OCI-LY7 (cell line): ENCODE results near the gene CLCF1. TPM values are rescaled to one million over a fixed set of nuclear protein-coding genes. Genes with fewer than 3 reads are reported as not detected.

Experiments
- BruUV-seq: library from RNA; stranded (reverse); fragments of 400-500 nt; replicated peaks from 2 replicates; lab custom pipeline; 2021; lab: Mats Ljungman, UMichigan
- CTCF ChIA-PET: fragments of 300-600 bp; sonication (Branson Sonifier 250); formaldehyde crosslinking; loops from one replicate; lab custom pipeline; 2022; ENCODE audit warnings: antibody characterized with exemption; ENCODE audit not compliant: unreplicated experiment; lab: Charles Lee
- POLR2A ChIA-PET: fragments of 300-600 bp; sonication (Branson Sonifier 250); formaldehyde crosslinking; loops from one replicate; lab custom pipeline; 2022; ENCODE audit warnings: antibody characterized with exemption; lab: Charles Lee
- DNase-seq: peaks from one replicate; pipeline ENCODE4 v3.0.0-alpha.2; 2015; ENCODE audit warnings: low spot score
- H2AFZ ChIP-seq: fragments of 200-600 bp; sonication (generic), shearing (Covaris generic); 2 replicates; pipeline ENCODE4 v1.6.1; 2014; ENCODE audit warnings: mild to moderate bottlenecking, antibody characterized with exemption, low read length, moderate library complexity
- H3K27ac ChIP-seq: fragments of 200-600 bp; sonication (generic); 2 replicates; pipeline ENCODE4 v1.5.1; 2014; ENCODE audit warnings: mixed run types, low read depth, mild to moderate bottlenecking, moderate library complexity, low read length, inconsistent platforms; ENCODE audit not compliant: poor library complexity, severe bottlenecking
- H3K36me3 ChIP-seq: fragments of 200-600 bp; sonication (generic); 2 replicates; pipeline ENCODE4 v1.6.1; 2014; ENCODE audit warnings: mild to moderate bottlenecking, antibody characterized with exemption, low read length, moderate library complexity, mixed read lengths; ENCODE audit not compliant: insufficient read depth
- H3K4me1 ChIP-seq: fragments of 200-600 bp; sonication (generic); 2 replicates; pipeline ENCODE4 v1.5.1; 2014; ENCODE audit warnings: mild to moderate bottlenecking, low read length; ENCODE audit not compliant: insufficient read depth, poor library complexity, severe bottlenecking
- H3K4me2 ChIP-seq: fragments of 200-600 bp; sonication (generic); 2 replicates; pipeline ENCODE4 v1.6.1; 2014; ENCODE audit warnings: mild to moderate bottlenecking, low read length
- H3K4me3 ChIP-seq: fragments of 200-600 bp; sonication (generic); 2 replicates; pipeline ENCODE4 v1.5.1; 2014; ENCODE audit warnings: mild to moderate bottlenecking, low read depth, low read length; ENCODE audit not compliant: poor library complexity, severe bottlenecking
- H3K79me2 ChIP-seq: fragments of 200-600 bp; sonication (generic); 2 replicates; pipeline ENCODE4 v1.6.1; 2016; ENCODE audit warnings: low read depth, mild to moderate bottlenecking, low read length, moderate library complexity, mixed read lengths; ENCODE audit not compliant: insufficient read depth
- H3K9me2 ChIP-seq: fragments of 200-600 bp; sonication (generic); 2 replicates; pipeline ENCODE4 v1.6.1; 2016; ENCODE audit warnings: mild to moderate bottlenecking, low read length, mixed read lengths; ENCODE audit not compliant: insufficient read depth
- H3K9me3 ChIP-seq: fragments of 200-600 bp; sonication (generic); 2 replicates; pipeline ENCODE4 v1.6.1; 2014; ENCODE audit warnings: mild to moderate bottlenecking, mixed run types, low read length, mixed read lengths
- H4K20me1 ChIP-seq: fragments of 200-600 bp; sonication (generic); 2 replicates; pipeline ENCODE4 v1.6.1; 2014; ENCODE audit warnings: mild to moderate bottlenecking, antibody characterized with exemption, low read length, moderate library complexity, mixed read lengths; ENCODE audit not compliant: insufficient read depth
- CTCF ChIP-seq: fragments of 200-600 bp; sonication (generic); conservative IDR thresholded peaks from 2 replicates; pipeline ENCODE4 v1.5.1; 2014; ENCODE audit warnings: mild to moderate bottlenecking, antibody characterized with exemption, low read length, moderate library complexity, mixed read lengths
- EZH2phosphoT487 ChIP-seq: fragments of 200-600 bp; sonication (generic); IDR thresholded peaks from 2 replicates; pipeline ENCODE4 v1.6.1; 2018; ENCODE audit warnings: low read depth, borderline replicate concordance, mild to moderate bottlenecking, mixed run types, antibody characterized with exemption, low read length, moderate library complexity, mixed read lengths
- intact Hi-C: fragments of 100-400 bp; cut with micrococcal nuclease; formaldehyde crosslinking; loops from one replicate; pipeline ENCODE4 v1.10.0; 2022; ENCODE audit not compliant: unreplicated experiment
- total RNA-seq, 2 experiments: library from RNA; depleted of rRNA in 1 of 2; stranded (reverse); fragments of >200 nt in 1 of 2; shearing (Covaris generic) in 1 of 2; gene quantifications; 2 replicates each; pipeline ENCODE4 v1.2.3, GENCODE V29; 2014 to 2022

The CLCF1 gene
- total RNA-seq, 2 experiments from 2014 or later = 0.34 to 0.35 TPM

GRCh38 chr11:67390947-67391303 is 17.5 kb upstream of the CLCF1 start:
- no peak overlapping the region for H2AFZ ChIP-seq
- H3K4me3 ChIP-seq = peak overlapping the region; percentile 78
- ChIA-PET CTCF (interaction anchor here (0.6 kb wide), 1 partner anchor 243 kb away, joined by 3 read pairs; no protein-coding TSS in a partner anchor), POLR2A (interaction anchor here (0.6 to 2.4 kb wide), 4 partner anchors 11 to 226 kb away, joined by 3 to 16 read pairs (median 6); partner anchors contain the start of genes PPP1CA and TBC1D10C)
- intact Hi-C loops = loop anchor here (1.0 kb wide), 1 partner anchor 93 kb away; no protein-coding TSS in a partner anchor
- peak overlapping the region; percentile 74 for H3K4me2 ChIP-seq
- H3K79me2 ChIP-seq = peaks cover 19% of the 10 kb centered on the region; the same call in 1 of the 2 replicates
- no peaks in the 10 kb centered on the region for H4K20me1 ChIP-seq
- no peak for DNase-seq
- BruUV-seq = no TSS peak
- H3K36me3 ChIP-seq = peaks cover 23% of the 10 kb centered on the region
- H3K9me2 ChIP-seq = no peaks in the 10 kb centered on the region
- no peak for TF ChIP-seq CTCF
- no peak for TF ChIP-seq EZH2phosphoT487
- H3K27ac ChIP-seq = peak overlapping the region; percentile 54
- H3K4me1 ChIP-seq = peaks cover 33% of the 10 kb centered on the region
- H3K9me3 ChIP-seq = no peaks in the 10 kb centered on the region

- Histone ChIP-seq H3K4me1 (peaks cover 33% of the 10 kb centered on the region), H2AFZ (no peak overlapping the region), H3K79me2 (peaks cover 19% of the 10 kb centered on the region; the same call in 1 of the 2 replicates), H3K4me3 (no peak overlapping the region), H4K20me1 (no peaks in the 10 kb centered on the region), H3K9me3 (no peaks in the 10 kb centered on the region), H3K4me2 (peak overlapping the region; percentile 24; the same call in 1 of the 2 replicates), H3K36me3 (peaks cover 14% of the 10 kb centered on the region), H3K27ac (no peak overlapping the region), H3K9me2 (no peaks in the 10 kb centered on the region)
- BruUV-seq = TSS peak; percentile 45
- intact Hi-C loops = loop anchor here (1.0 kb wide), 1 partner anchor 117 kb away; no protein-coding TSS in a partner anchor
- ChIA-PET CTCF (interaction anchor here (0.6 kb wide), 1 partner anchor 12 kb away, joined by 3 read pairs; the partner anchor contains the start of gene PPP1CA), POLR2A (no interaction called here)
- TF ChIP-seq EZH2phosphoT487 (no peak), CTCF (peak; percentile 83)
- peak; percentile 61 for DNase-seq
Observed at GRCh38 chr11:67389477-67389876, 16.1 kb upstream of the CLCF1 start.

- H3K4me2 ChIP-seq = no peak overlapping the region
Observed at GRCh38 chr11:67387518-67387917, 14.1 kb upstream of the CLCF1 start.

More at GRCh38 chr11:67387518-67387917, 14.1 kb upstream of the CLCF1 start:
- intact Hi-C loops = no loop called here
- H3K79me2 ChIP-seq = peaks cover 16% of the 10 kb centered on the region; the same call in 1 of the 2 replicates
- TF ChIP-seq EZH2phosphoT487 (no peak), CTCF (no peak)
- CTCF ChIA-PET = interaction anchor here (0.5 to 0.6 kb wide), 3 partner anchors 30 to 1724 kb away, joined by 3 to 6 read pairs (median 3); no protein-coding TSS in a partner anchor
- no peak for DNase-seq
- no peaks in the 10 kb centered on the region for H4K20me1 ChIP-seq
- no peaks in the 10 kb centered on the region for H3K36me3 ChIP-seq
- no TSS peak for BruUV-seq
- no peaks in the 10 kb centered on the region for H3K9me3 ChIP-seq
- peaks cover 30% of the 10 kb centered on the region for H3K4me1 ChIP-seq
- no peaks in the 10 kb centered on the region for H3K9me2 ChIP-seq
- H3K4me3 ChIP-seq = no peak overlapping the region
- H2AFZ ChIP-seq = no peak overlapping the region
- no peak overlapping the region for H3K27ac ChIP-seq
- POLR2A ChIA-PET = interaction anchor here (1.4 kb wide), 1 partner anchor 32 kb away, joined by 4 read pairs; no protein-coding TSS in a partner anchor
